GM12875 (cell line): Measurements from ENCODE around the gene MCTP1.

Source experiments
- H3K4me3 ChIP-seq: one replicate; pipeline ENCODE4 v1.5.1; 2011; ENCODE audit warnings: low read depth, low read length, control low read depth
- CTCF ChIP-seq: IDR thresholded peaks from 2 replicates; pipeline ENCODE4 v1.5.1; 2011; ENCODE audit warnings: low read depth, mild to moderate bottlenecking, control low read depth, inconsistent platforms, low read length, moderate library complexity, borderline replicate concordance; ENCODE audit not compliant: insufficient read depth

The MCTP1 gene

GRCh38 chr5:94777056-94777880, 507.6 kb downstream of the MCTP1 start:
- TF ChIP-seq CTCF, result no peak
- no peak overlapping the region for H3K4me3 ChIP-seq

- TF ChIP-seq CTCF, result no peak
Measured at GRCh38 chr5:94776167-94776566, 508.7 kb downstream of the MCTP1 start.

DNA sequence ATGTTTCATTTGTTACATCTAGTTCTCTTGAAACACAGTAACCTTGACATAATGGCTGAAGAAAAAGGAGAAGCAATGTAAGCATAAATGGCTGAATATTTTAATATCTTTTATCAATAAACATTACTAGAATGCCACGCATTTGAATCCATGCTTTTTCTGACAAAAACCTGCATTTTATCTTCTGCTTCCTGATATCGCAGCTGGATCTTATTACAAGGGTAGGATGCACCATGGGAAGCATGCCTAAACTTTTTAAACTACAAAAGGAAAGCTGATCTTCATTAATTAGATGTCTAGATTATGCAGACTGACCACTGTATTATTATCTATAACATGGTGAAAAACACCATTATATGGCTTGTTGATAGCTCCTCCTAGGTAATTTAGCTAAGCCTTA, 509.8 kb downstream of the MCTP1 start:
- no peak overlapping the region for H3K4me3 ChIP-seq
- no peak for TF ChIP-seq CTCF

More at GRCh38 chr5:94776167-94776566, 508.7 kb downstream of the MCTP1 start:
- H3K4me3 ChIP-seq, result no peak overlapping the region

DNA sequence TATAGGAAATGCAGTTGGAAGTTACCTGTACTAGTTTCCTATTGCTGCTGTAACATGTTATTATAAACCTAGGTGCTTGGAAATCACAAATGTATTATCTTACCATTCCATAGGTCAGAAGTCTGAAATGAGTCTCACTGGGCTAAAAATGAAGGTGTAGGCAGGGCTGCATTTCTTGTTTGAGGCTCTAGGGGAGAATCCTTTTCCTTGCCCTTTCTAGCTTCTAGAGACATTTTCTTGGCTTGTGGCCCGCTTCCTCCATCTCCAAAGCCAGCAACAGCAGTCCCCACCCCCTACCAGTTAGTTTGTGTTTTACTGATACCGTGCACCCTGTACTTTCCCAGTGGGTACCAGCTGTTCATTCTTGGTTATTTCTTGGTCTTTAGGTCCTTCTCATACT, 513.2 kb downstream of the MCTP1 start:
- no peak for TF ChIP-seq CTCF

GRCh38 chr5:94769996-94770395, 514.9 kb downstream of the MCTP1 start:
- no peak for TF ChIP-seq CTCF
- H3K4me3 ChIP-seq, result no peak overlapping the region

More for the DNA sequence above, 513.2 kb downstream of the MCTP1 start:
- no peak overlapping the region for H3K4me3 ChIP-seq

GRCh38 chr5:94761786-94762185, 523.1 kb downstream of the MCTP1 start:
- no peak for TF ChIP-seq CTCF
- no peak overlapping the region for H3K4me3 ChIP-seq

DNA sequence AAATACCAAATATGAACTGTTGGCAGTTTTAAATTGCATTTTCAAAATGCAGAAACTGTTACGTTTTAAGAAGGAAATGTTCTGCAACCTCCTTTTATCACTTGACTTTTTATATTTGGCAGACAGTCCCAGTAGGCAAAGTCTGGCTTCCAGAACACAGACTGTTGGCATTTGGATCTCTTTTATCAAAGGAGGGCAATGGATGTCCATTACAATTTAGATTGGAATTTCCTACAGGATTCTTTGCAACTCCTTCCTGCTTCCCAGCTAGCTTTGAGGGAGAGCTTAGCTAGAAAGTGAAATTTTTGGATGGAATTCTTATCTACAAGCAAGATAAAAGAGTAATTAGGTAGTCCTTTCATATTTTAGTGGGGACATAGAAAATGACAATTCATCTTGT, 523.8 kb downstream of the MCTP1 start:
- no peak for TF ChIP-seq CTCF
- no peak overlapping the region for H3K4me3 ChIP-seq
